ENCODE measurements around the gene UBE2L6.

The UBE2L6 gene

GRCh38 chr11:57567515-57568329 is at the start of gene UBE2L6:
TSS of gene UBE2L6 (minus strand) at chr11:57567672. CDS start at chr11:57567611, 61 bp downstream.
- peak; percentile 46 for DNase-seq

GRCh38 chr11:57616595-57616994 is 49.1 kb upstream of the UBE2L6 start:
- DNase-seq = no peak

GRCh38 chr11:57615308-57615707 is 47.8 kb upstream of the UBE2L6 start:
- no peak for DNase-seq

GRCh38 chr11:57614234-57614772 is 46.8 kb upstream of the UBE2L6 start:
- no peak for DNase-seq

GRCh38 chr11:57610170-57610569 is 42.7 kb upstream of the UBE2L6 start:
- DNase-seq = no peak

- no peak for DNase-seq
Measured at GRCh38 chr11:57605028-57605420, 37.6 kb upstream of the UBE2L6 start.

GRCh38 chr11:57604296-57605027 is 37.0 kb upstream of the UBE2L6 start:
- DNase-seq = no peak

GRCh38 chr11:57601297-57601696 is 33.8 kb upstream of the UBE2L6 start:
- DNase-seq = no peak

- no peak for DNase-seq
Measured at GRCh38 chr11:57599381-57599780, 31.9 kb upstream of the UBE2L6 start.

GRCh38 chr11:57598831-57599155 is 31.3 kb upstream of the UBE2L6 start:
- no peak for DNase-seq

GRCh38 chr11:57597916-57598830 is 30.7 kb upstream of the UBE2L6 start:
- no peak for DNase-seq

- DNase-seq = no peak
Measured at GRCh38 chr11:57597461-57597915, 30.0 kb upstream of the UBE2L6 start, which contains the start of gene SERPING1. TSS of gene SERPING1 (plus strand) at chr11:57597685. CDS start at chr11:57598271, 586 bp downstream.

- no peak for DNase-seq
Measured at GRCh38 chr11:57596266-57596885, 28.9 kb upstream of the UBE2L6 start.

- no peak for DNase-seq
Measured at GRCh38 chr11:57588046-57588710, 20.7 kb upstream of the UBE2L6 start.

GRCh38 chr11:57586711-57587245 is 19.3 kb upstream of the UBE2L6 start:
- DNase-seq = no peak

GRCh38 chr11:57585301-57585700 is 17.8 kb upstream of the UBE2L6 start:
- no peak for DNase-seq

GRCh38 chr11:57584341-57584740 is 16.9 kb upstream of the UBE2L6 start:
- no peak for DNase-seq

- no peak for DNase-seq
Measured at GRCh38 chr11:57574061-57574460, 6.6 kb upstream of the UBE2L6 start.

GRCh38 chr11:57571606-57572005 is 4.1 kb upstream of the UBE2L6 start:
- DNase-seq = no peak

GRCh38 chr11:57568330-57568766 is 876 bp upstream of the UBE2L6 start:
- DNase-seq = no peak

- DNase-seq = no peak
Measured at GRCh38 chr11:57566905-57567514, 462 bp downstream of the UBE2L6 start.

Measured in COR-L47 (cell line).